ENCODE measurements around the gene CCNH.

The CCNH gene

DNA sequence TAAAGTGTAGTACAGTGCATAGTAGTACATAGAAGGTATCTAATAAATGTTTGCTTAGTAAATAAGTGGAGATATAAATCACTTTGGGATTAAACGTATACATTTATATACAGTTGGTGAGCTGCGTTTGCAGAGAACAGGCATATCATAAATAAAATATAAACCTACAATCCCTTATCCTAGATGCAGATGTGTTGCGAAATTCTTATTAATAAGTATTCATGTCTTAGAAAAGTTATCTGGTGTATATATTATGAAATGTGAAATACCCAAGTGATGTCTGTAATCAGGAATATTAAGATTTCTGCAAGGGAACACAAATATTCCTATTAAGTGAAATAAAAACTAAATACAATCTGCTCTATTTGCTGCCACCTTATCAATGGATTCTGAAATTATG, 8.8 kb downstream of the CCNH start:
- TF ChIP-seq, protein P1, sequence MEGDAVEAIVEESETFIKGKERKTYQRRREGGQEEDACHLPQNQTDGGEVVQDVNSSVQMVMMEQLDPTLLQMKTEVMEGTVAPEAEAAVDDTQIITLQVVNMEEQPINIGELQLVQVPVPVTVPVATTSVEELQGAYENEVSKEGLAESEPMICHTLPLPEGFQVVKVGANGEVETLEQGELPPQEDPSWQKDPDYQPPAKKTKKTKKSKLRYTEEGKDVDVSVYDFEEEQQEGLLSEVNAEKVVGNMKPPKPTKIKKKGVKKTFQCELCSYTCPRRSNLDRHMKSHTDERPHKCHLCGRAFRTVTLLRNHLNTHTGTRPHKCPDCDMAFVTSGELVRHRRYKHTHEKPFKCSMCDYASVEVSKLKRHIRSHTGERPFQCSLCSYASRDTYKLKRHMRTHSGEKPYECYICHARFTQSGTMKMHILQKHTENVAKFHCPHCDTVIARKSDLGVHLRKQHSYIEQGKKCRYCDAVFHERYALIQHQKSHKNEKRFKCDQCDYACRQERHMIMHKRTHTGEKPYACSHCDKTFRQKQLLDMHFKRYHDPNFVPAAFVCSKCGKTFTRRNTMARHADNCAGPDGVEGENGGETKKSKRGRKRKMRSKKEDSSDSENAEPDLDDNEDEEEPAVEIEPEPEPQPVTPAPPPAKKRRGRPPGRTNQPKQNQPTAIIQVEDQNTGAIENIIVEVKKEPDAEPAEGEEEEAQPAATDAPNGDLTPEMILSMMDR (IDR thresholded peaks at IDR 0.05), result no peak

DNA sequence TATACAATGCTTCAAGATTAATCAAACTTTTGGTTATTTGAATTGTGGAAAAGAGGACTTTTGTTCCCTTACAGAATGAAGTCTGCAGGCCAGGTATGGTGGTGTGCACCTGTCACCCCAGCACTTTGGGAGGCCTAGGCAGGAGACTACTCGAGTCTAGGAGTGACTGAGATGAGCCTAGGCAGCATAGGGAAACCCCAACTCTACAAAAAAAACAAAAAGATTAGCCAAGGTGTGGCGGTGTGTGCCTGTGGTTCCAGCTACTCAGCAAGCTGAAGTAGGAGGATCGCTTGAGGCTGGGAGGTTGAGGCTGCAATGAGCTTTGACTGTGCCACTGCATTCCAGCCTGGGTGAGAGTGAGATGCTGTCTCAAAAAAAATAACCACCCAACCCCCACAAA, 9.3 kb downstream of the CCNH start:
- TF ChIP-seq, protein P1 (IDR thresholded peaks at IDR 0.05), result no peak

DNA sequence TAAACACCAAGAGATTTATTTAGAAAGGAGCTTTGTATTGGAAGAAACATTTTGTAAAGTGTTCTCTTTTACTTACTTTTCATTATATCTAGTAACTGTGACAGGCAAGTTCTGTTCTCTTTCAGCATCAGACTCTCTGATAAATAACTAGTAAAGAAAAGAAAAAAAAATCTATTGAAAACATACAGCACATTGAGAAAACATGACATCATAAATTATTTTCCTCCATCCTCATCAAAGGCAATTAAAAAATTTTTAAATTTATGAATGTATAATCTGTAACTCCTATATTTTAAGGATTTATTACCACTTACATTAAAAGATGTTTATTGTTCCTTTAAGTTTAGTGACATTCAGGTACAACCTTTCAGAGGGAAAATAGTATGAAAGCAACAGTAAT, 11.1 kb downstream of the CCNH start:
- TF ChIP-seq, protein P1 (IDR thresholded peaks at IDR 0.05), result no peak

DNA sequence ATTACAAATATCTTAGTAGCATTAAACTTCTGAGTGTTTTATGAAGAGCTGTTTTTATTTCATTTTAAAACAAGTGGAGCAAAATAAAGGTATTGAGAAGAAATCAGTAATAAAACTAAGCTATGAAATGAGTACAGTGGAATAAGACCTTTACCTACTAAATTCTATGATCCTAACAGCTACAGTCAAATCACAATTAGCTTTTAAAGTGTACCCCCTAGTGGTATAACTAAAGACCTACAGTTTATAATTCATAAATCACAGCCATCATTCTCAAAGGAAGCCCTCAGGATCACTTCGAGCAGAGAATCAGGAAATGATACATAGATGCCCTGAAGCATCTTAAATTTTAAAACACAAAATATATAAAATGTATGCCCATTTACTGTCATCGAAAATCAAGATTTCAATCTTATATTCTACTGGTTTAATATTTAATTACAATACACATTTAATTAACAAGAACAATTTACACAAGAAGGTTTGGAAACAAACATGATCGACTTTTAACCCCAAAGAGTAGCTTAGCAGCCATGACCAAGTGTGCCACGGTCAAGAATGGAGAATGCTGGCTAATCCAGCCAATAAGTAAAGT, 12.3 kb downstream of the CCNH start:
- TF ChIP-seq, protein P1 (IDR thresholded peaks at IDR 0.05), result peak; percentile 69

DNA sequence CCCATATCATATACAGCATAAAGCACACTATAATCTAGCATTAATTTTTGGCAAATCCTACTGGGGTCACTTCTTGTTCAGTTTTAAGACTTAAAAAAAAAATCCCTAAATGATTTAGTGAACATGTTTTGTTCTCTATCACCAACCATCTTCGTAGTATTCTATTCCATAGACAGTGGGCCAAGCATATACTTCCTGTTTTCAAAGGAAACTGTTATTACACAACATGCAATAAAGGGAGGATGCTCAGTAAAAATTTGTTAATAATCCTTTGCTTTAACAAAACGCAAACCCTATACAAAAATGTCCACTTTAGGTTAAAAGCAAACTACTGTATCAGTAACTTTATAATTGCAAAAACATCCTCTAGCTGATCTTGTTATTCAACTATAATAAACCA, 13.0 kb downstream of the CCNH start:
- TF ChIP-seq, protein P1 (IDR thresholded peaks at IDR 0.05), result no peak

DNA sequence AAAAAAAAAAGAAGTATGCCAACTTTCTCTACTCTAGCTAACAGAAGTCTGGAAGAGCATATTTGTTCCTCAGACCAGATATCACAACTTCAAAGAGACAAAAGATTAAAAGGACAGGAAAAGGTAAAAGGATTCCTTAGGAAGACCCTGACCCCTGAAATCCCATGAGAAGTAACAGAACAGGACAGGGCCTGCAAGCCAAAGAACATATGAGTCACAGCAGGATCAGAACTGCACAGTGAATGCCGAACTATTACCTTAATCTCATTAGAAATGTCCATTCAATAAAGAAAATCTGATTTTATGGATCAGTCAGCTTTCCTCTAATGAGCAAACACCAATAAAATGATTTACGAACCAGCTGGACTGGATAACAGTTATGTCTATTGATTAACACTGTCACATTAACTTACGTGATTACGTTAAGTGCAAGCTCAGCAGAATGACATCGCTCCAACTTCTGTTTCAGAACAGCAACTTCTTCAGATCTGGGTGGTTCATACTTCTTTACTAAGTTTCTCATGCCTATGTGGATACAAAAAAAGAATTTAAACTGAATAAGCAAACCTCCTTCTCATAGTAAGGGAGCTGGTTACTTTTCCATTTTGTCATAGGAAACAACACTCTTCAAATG, 13.6 kb downstream of the CCNH start:
- TF ChIP-seq, protein P1 (IDR thresholded peaks at IDR 0.05), result no peak

DNA sequence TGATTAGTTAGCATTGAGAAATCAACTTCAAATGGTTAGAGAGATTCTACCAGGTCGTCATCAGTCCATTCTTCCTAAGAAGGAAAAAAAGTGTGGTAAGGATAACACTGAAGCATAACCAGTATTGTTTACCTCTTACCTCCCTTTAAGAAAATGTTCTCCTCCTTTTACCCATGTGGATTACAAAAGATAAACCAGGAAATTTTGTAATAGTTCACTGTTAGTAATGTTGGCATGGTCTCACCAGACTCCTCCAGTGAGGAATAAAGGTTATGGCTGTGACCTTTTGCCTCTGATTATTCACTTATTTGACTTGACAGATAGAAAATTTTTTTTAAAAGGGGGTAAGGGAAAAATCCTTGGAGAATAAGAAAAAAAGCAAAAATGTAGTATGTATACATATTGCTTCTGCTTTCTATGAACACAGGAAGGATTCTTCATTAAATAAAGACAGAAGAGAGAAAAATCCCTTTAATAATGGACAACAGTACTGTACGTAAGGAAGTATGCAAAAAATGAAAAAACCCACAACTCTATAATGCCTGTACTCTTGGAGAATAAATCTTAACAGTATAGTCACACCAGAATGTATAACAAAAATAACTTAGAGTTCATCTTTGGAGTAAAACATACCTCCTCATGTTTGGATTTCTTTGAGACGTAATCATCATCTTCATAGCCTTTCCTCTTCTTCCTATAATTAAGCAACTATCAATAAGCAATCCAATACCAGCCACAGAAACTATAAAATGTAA, 18.1 kb downstream of the CCNH start:
- TF ChIP-seq, protein P1 (IDR thresholded peaks at IDR 0.05), result no peak

Measured in LNCAP (cell line).